IPS-18c (cell line): ENCODE data around the gene SLC66A2.
A peak's percentile ranks its signal among the peaks of the same experiment; 100 is the strongest.
"Not testable (repeated sequence)": the region's sequence is repeated elsewhere in the genome, so short reads cannot be mapped to it uniquely, and the experiment has no call there.

Experiments
- H3K4me3 ChIP-seq: 2 replicates; pipeline ENCODE4 v1.7.0; 2013; ENCODE audit warnings: low read depth, mild to moderate bottlenecking, low read length, moderate library complexity; ENCODE audit not compliant: insufficient read depth
- H3K9me3 ChIP-seq: one replicate; pipeline ENCODE4 v1.6.1; 2013; ENCODE audit warnings: mild to moderate bottlenecking, low read length, moderate library complexity; ENCODE audit not compliant: control insufficient read depth, insufficient read depth

Gene SLC66A2

DNA sequence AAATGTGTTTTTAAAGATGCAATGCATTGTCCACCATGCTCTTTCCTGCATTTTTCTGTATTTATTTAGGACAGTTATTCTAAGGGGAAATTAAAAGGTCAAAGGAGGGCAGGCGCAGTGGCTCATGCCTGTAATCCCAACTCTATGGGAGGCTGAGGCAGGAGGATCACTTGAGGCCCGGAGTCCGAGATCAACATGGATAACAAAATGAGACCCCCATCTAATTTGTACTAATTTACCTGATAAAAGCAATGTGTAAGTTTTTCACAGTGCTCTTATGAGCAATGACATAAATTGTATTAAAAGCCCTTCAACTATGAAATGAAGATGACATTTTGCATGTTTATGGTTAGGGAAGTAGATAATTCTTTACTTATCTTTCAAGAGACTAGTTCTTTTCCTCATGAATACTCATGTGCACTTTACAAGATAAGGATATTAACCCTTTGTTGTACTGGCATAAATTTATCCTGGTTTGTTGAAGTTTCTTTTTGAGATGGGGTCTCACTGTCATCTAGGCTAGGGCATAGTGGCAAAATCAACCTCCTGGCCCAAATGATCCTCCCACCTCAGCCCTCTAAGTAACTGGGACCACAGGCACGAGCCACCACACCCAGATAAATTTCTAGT lies 22.7 kb upstream of the SLC66A2 start:
- H3K9me3 ChIP-seq: peaks cover 4% of the 10 kb centered on the region

DNA sequence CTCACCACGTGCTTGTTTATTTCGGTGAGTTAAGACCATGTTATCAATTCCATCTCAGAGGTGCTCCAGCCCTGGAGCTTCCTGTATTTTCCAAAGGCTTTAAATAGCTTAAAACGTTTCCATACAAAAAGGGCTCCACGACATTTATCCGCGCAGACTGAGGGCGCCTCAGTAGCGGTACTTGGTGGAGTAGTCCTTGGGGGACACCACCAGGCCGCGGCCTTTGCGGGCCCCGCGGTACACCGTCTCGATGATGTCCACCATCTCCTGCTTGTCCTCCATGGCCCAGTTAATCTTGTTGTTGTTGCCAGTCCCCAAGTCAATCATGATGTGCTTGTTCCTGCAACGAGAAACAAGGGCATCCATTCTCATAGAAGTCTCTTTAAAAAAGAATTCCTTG lies 22.1 kb upstream of the SLC66A2 start:
- peaks cover 4% of the 10 kb centered on the region for H3K9me3 ChIP-seq
- no peak overlapping the region for H3K4me3 ChIP-seq

More for the DNA sequence above, 22.7 kb upstream of the SLC66A2 start:
- H3K4me3 ChIP-seq: no peak overlapping the region

DNA sequence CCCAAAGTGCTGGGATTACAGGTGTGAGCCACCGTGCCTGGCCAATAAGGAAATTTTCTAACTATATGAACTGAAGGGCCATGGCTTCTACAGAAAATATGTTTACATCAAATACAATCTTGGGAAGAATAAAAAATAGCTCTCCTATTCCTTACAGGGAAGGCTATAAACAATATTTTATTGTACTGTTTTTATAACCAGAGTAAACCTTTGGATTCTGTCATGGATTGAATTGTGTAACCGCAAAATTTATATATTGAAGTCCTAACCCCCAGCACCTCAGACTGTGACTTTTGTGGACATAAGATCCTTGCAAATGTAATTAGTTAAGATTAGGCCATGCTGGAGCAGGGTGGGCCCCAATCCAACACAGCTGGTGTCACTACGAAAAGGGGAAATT lies 21.3 kb upstream of the SLC66A2 start:
- Histone ChIP-seq H3K4me3 (no peak overlapping the region), H3K9me3 (peaks cover 4% of the 10 kb centered on the region)

DNA sequence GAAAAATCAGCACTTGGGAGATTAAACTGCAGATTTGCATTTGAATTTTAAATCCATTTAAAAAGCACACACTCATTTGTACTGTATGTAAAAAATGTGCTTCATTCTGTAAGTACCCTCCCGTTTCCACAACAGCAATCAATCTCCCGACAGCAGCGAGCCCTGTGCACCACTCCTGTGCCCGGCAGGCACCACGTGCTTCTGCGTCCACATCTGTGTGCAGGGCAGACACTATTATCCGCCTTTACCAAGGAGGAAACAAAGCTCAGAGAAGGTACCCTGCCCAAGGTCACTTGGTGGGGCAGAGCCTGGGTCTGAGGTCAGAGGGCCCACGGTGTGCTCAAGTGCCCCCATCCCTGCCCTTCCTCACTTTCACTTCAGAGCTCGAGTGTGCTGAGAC lies 20.5 kb upstream of the SLC66A2 start:
- H3K4me3 ChIP-seq: no peak overlapping the region
- peaks cover 4% of the 10 kb centered on the region for H3K9me3 ChIP-seq

DNA sequence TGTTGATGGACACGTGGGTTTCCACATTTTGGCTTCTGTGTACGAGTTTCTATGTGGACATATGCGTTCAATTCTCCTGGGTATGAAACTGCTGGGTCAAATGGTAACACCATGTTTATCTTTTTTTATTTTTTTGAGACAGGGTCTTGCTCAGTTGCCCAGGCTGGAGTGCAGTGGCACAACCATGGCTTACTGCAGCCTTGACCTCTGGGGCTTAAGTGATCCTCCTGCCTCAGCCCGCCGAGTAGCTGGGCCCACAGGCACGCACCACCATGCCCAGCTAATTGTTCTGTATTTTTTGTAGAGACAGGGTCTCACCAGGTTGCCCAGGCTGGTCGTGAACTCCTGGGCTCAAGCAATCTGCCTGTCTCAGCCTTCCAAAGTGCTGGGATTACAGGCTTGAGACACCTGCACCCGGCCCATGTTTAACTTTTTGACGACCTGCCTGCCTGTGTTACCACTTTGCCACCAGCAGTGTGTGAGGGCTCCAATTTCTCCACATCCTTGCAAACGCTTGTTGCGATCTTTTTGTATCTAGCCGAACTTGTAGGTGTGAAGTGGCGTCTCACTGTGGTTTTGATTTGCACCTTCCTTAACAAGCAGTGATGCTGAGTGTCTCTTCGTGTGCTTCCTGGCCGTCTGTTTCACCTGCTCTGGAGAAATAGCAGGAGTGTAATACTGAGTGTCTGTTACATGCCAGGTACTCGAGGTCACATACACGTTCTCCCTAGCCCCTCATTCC lies 19.9 kb upstream of the SLC66A2 start:
- peaks cover 4% of the 10 kb centered on the region for H3K9me3 ChIP-seq
- no peak overlapping the region for H3K4me3 ChIP-seq

DNA sequence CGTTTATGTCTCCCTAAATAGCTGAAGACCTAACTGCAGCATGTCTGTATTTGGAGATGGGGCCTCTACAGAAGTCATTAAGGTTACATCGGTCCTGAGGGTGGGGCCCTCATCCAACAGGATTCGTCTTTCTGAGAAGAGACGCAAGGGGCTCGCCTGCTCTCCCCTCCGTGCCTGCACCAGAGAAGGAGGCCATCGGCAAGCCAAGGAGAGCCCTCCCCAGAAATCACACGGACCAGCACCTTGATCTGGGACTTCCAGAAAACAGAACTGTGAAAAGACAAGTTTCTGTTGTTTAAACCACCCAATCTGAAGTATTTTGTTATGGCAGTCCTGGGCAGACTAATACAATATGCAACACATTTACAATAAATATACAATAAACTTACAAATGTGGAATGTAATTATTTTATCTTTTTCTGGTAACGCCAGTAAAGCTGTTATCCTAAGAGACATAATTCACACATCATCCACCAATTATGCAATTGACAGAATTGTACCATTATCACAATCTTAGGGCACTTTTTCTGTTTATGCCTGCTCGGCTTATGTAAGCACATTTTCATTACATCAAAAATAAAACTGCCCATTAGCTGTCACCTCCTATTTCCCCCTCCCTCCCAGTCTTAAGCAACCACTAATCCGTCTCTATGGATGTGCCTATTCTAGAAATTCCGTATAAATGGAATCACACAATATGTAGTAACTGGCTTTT lies 19.1 kb upstream of the SLC66A2 start:
- Histone ChIP-seq H3K4me3 (no peak overlapping the region), H3K9me3 (peaks cover 4% of the 10 kb centered on the region)

DNA sequence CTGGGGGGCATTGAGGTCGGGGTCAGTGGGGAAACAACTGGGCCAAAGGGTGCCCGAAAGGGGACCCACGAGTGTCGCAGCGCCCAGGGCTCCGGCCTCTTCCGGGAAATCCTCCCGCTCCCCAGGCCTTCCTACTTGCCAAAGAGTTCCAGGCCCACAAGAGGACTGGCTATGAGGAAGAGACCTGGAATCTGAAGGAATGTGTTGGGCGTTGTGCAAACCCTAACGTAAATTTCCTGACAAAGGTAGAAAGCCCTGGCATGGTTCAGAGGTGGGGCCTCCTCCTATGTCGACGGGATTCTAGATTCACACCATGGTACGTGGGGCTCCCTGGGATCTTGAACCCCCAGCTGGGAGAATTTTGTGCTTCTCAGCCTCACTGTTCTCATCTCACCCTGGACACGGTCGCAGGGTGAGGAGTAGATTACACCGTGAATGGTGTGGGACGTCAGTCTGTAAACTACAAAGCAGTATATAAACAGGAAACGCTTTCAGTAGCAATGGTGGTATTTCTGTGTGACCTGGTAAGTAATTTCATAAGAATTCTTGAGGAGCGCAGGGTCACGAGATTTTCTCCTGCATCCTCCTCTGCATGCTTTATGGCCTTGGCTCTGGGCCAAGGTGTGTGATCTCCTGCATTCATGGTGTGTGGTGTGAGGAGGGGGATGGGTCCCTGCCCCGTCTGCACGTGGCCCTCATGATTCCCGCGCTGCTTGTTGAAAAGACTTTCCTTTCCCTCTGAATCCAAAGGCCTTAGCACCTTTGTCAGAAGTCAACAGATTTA lies 13.9 kb upstream of the SLC66A2 start:
- Histone ChIP-seq H3K4me3 (peak overlapping the region; percentile 40; the same call in 1 of the 2 replicates), H3K9me3 (no peaks in the 10 kb centered on the region)

DNA sequence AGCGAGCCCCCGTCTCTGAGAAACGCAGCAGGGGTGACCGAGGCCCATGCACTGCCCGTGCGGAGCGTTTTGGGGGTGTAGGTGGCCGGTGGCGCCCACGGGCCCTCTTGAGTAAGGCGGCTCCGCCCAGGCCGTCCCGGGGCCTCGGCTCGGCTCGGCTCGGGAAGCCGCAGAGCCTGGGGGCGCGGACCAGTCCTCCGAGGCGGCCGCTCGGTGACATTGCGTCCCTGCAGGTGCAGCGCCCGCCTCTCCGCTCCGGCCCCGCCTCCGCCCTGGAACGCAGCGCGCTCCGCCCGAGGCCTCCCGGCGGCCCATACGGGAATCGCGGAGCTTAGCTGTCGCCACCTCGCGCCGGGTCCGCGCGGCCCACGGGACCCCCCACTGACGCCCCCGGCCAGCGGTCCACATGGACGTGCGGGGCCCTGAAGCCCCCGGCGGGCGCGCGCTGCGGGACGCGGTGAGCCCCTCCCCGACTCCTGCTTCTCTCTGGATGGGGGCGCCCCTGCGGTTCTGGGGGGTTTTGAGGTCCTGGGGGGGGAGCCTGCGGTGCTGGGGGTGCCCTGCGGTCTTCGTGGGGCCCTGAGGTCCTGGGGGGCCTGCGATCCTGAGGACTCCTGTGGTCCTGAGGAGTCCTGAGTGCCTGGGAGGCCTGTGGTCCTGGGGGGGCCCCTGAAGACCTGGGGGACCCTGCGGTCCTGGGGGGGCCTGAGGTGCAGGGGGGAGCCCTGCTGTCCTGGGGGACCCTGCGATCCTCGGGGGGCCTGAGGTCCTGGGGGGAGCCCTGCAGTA lies 13.1 kb upstream of the SLC66A2 start, which contains the start of gene HSBP1L1:
TSS of gene HSBP1L1 (plus strand) at position 314 of the 789 bp plus-strand sequence. CDS start at position 407, 93 bp downstream.
- no peaks in the 10 kb centered on the region for H3K9me3 ChIP-seq
- peak within 1 kb of the TSS; percentile 40; the same call in 1 of the 2 replicates for H3K4me3 ChIP-seq

DNA sequence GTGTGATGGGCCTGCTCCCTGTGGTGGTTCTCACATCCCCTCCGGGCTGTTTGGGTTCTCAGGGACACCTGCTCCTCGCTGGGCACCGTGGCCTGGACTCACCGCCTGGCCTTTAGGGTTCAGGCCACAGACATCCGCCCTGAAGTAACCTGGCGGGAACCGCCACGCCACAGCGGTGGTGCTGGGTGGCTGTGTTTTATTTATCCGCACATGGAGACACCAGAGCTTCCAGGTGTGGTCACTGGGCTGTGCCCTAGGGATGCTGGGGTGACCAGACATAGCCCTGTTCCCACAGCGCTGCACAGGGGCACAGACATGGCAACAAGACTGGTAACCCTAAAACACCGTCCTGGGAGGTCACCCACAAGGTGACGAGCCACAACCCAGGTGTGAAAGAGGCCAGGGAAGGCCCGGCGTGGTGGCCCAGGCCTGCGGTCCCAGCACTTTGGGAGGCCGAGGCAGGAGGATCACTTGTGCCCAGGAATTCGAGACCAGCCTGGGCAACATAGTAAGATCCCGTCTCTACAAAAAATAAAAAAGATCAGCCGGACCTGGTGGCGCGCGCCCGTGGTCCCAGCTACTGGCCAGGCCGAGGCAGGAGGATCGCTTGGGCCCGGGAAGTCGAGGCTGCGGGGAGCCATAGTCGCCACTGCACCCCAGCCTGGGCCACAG lies 12.3 kb upstream of the SLC66A2 start:
- H3K9me3 ChIP-seq: no peaks in the 10 kb centered on the region
- H3K4me3 ChIP-seq: peak overlapping the region; percentile 40; the same call in 1 of the 2 replicates

DNA sequence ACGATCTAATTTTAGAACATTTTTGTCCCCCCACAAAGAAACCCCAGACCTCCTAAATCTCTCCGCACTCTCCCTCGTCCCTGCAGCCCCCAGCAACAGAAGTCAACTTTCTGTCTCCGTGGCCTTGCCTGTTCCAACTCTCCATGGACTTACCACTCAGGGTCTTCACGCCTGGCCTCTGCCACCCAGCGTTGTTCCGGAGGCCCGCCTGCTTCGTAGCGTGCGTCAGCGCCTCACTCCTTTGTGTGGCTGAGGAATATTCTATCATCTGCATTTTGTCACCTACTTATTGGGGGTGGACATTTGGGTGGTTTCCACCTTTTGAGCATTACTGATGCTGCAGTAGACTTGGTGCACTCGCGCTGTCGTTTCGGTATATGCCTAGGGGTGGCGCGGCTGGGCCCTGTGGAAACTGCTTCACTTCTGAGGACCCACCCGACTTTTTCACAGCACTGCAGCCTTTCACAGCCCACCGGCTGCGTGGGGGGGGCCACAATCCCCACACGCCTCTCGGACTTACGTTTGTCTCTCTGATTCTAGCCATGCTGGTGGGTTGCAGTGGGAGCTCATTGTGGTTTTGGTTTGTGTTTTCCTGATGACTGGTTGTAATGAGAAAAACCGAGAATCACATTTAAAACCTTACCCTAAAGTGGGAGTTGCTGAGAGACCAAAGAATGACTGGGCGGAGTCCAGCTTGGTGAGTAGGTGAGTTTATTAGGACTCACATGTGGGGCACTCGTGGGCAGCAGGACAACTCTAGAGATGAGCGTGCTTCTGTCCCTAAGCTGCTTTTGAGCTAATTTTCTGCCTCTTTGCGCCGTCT lies 11.6 kb upstream of the SLC66A2 start:
- Histone ChIP-seq H3K4me3 (no peak overlapping the region), H3K9me3 (no peaks in the 10 kb centered on the region)

DNA sequence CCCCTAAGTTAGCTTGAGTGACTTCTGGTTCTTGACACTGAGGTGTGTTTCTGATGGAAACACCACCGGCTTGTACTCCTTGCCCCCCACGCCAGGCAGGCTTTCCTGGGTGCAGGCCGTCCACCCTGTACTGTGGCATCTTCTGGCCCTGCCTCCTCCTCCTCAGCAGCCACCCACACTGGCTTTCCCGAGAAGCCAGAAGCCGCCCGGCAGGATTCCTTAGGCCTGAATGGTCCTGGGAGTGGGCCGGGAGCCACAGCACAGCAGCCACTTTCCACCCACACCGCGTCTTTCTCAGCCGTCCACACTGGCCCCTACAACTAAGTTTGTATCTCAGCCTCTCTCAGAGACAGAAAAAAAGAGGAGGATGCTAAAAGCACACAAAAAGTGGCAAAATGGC lies 10.9 kb upstream of the SLC66A2 start:
- Histone ChIP-seq H3K4me3 (no peak overlapping the region), H3K9me3 (no peaks in the 10 kb centered on the region)

DNA sequence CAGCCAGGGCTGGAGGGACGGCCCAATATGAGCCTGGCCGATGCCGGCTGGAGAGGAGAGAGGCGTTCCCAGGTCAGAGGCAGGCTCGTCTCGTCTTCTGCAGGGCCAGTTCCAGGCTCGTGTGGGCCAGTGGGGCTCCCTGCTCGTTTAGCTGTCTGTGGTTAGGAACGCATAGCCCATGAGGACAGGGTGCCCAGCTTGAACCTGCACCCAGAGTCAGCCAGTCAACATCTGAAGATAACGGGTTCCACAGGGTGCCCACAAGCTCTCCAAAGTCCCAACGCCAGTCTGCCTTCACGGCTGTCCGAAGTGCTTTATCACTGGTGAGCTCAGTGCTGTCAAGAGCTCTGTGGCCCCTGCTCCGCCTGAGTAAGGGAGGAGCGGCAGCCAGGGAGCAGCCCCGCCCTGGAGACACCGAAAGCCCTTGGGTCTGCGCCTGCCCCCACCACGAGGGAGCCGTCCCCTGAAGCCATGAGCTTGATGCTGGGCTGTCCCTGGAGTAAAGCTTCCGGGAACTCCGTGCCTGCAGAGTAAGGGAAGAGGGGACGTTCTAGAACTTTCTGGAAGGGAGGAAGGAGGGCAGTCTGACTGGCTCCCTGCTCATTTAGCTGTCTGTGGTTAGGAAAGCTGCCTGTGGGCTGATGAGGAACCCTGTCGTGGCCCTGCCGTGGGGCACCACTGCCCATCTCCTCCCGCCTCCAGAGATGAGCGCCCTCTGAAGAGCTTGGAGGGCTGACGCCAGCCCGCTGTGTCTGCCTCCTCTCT lies 10.3 kb upstream of the SLC66A2 start:
- no peaks in the 10 kb centered on the region for H3K9me3 ChIP-seq
- no peak overlapping the region for H3K4me3 ChIP-seq

DNA sequence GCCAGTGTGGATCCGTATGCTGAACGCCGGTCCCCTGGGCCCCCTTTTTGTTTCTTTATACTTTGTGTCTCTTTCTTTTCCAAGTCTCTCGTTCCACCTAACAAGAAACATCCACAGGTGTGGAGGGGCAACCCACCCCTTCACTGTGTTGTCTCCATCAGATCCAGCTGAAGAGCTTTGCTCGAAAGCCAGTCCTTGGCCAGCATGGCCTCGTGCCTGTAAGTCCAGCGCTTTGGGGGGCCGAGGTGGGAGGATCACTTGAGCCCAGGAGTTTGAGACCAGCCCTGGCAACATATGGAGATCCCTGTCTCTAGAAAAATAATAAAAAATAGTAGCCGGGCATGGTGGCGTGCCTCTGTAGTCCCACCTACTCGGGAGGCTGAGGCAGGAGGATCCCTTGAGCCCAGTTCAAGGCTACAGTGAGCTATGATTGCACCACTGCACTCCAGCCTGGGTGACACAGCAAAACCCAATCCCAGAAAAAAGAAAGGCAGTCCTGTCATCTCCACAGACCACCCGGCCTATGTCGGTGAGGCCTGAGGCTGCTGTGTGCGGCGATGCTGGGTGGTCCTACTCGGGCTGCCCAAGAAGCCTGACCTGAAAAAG lies 9.6 kb upstream of the SLC66A2 start:
- Histone ChIP-seq H3K4me3 (no peak overlapping the region), H3K9me3 (no peaks in the 10 kb centered on the region)

DNA sequence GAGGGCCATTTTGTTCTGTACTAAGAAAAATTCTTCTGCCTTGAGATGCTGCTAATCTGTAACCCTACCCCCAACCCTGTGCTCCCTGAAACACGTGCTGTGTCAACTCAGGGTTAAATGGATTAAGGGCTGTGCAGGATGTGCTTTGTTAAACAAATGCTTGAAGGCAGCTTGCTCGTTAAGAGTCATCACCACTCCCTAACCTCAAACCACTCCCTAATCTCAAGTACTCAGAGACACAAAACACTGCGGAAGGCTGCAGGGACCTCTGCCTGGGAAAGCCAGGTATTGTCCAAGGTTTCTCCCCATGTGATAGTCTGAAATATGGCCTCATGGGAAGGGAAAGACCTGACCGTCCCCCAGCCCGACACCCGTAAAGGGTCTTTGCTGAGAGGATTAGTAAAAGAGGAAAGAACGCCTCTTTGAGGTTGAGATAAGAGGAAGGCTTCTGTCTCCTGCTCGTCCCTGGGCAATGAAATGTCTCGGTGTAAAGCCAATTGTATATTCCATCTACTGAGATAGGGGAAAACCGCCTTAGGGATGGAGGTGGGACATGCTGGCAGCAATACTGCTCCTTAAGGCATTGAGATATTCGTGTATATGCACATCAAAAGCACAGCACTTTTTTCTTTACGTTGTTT lies 8.8 kb upstream of the SLC66A2 start:
- not testable (repeated sequence) for H3K9me3 ChIP-seq, H3K4me3 ChIP-seq
